Adrenal gland (tissue), 12 donors: Measurements from ENCODE around the gene CASP9. TPM values are rescaled to one million over a fixed set of nuclear protein-coding genes. Genes with fewer than 3 reads are reported as not detected.
A peak's percentile ranks its signal among the peaks of the same experiment; 100 is the strongest.

Experiments
- DNase-seq, 7 donors: peaks; one replicate each; pipeline ENCODE4 v3.0.0-alpha.2; 2019 to 2020
- H3K27ac ChIP-seq, 5 donors: fragments of 200-600 bp; sonication (generic) in 4 of 5; 1 replicate in 3 of 5; 2 replicates in 2 of 5; pipeline versions ENCODE4 v1.5.1 to v1.8.0; 2016 to 2020; ENCODE audit warnings: mild to moderate bottlenecking in 1 of 5
- H3K27me3 ChIP-seq: fragments of 200-600 bp; 2 replicates; pipeline ENCODE4 v1.8.0; 2021
- H3K36me3 ChIP-seq, 2 donors: fragments of 200-600 bp; replicated peaks in 1 of 2; 1 replicate in 1 of 2; 2 replicates in 1 of 2; pipeline versions ENCODE4 v1.5.1 to v1.8.0; 2018 to 2022
- H3K4me1 ChIP-seq, 2 donors: fragments of 200-600 bp; replicated peaks in 1 of 2; 1 replicate in 1 of 2; 2 replicates in 1 of 2; pipeline versions ENCODE4 v1.5.1 to v1.8.0; 2018 to 2021
- H3K4me3 ChIP-seq, 4 donors: fragments of 200-600 bp; sonication (generic) in 3 of 4; one replicate each; pipeline ENCODE4 v1.5.1; 2016 to 2018
- H3K9me3 ChIP-seq, 3 donors: fragments of 200-600 bp; sonication (generic) in 1 of 3; replicated peaks in 1 of 3; 1 replicate in 2 of 3; 2 replicates in 1 of 3; pipeline versions ENCODE4 v1.5.1 to v1.8.0; 2016 to 2021
- CTCF ChIP-seq, 6 experiments: fragments of 450-650 bp in 4 of 6; fragments of 200-600 bp in 2 of 6; sonication (generic) in 1 of 6; IDR thresholded peaks; 1 replicate in 5 of 6; 2 replicates in 1 of 6; pipeline versions ENCODE4 v1.5.1 to v1.8.0; 2016 to 2021; ENCODE audit warnings: antibody characterized with exemption in 6 of 6, mild to moderate bottlenecking in 2 of 6, moderate library complexity in 1 of 6
- POLR2A ChIP-seq, 2 donors: fragments of 450-650 bp; IDR thresholded peaks; one replicate each; pipeline ENCODE4 v1.6.1; 2017; ENCODE audit warnings: antibody characterized with exemption in 2 of 2, mild to moderate bottlenecking in 2 of 2, moderate library complexity in 1 of 2
- WGBS, 4 donors: extraction: QIAGEN DNeasy Blood & Tissue Kit in 2 of 4; methylation state at CpG; one replicate each; pipeline versions ENCODE4 v1.1.5 to v1.1.7; 2013 to 2017; 5-methylcytosine and 5-hydroxymethylcytosine counted together
- intact Hi-C, 2 donors: fragments of 100-400 bp; cut with DNase I; formaldehyde crosslinking; loops; one replicate each; pipeline versions ENCODE4 v1.14.1 to v1.15.0; 2022 to 2023
- polyA plus RNA-seq, 3 donors: library from polyadenylated mRNA; stranded (reverse); fragments of 200-250 nt in 2 of 3; fragments of 350-450 nt in 1 of 3; fragmentation: Illumina TruSeq in 1 of 3; extraction: RNeasy Lipid Tissue Mini Kit (QIAGEN cat#74804) in 1 of 3; gene quantifications; one replicate each; pipeline ENCODE4 v1.2.3, GENCODE V29; 2013 to 2014
- total RNA-seq, 9 donors: library from RNA; depleted of rRNA in 4 of 9; stranded (reverse); fragments of >200 nt in 4 of 9; fragments of 120-200 nt in 1 of 9; fragmentation: NEBNext Ultra II Directional in 1 of 9; extraction: Animal tissue kit (Norgen Biotek cat#: 25700) in 1 of 9; gene quantifications; one replicate each; pipeline versions ENCODE4 v1.1.0 to v1.2.4, GENCODE V29; 2013 to 2023
- donor health status: healthy with polysubstance abuse.
- donor health status: Bipolar disorder and iron deficiency.
- donor health status: DM: yes; HTN: yes; CAD: no.
- donor health status: DM: no; HTN: no; CAD: no.
- donor health status: DM: no; HTN: no; CAD: no.
- donor health status: DM: yes; HTN: yes; CAD: no.

The CASP9 gene
- total and polyA plus RNA-seq, 12 donors = 16.1 to 132 (median 28.3) TPM

- intact Hi-C loops = no loop called here
- peaks cover 0 to 10% of the 10 kb centered on the region in 2 donors for H3K4me1 ChIP-seq
- no peak for TF ChIP-seq POLR2A (IDR thresholded peaks at IDR 0.05)
- TF ChIP-seq CTCF (IDR thresholded peaks at IDR 0.05) = no peak
- peak in 1 of 7 donors; percentile 49 for DNase-seq
- no peak overlapping the region for H3K4me3 ChIP-seq
- H3K9me3 ChIP-seq = no peaks in the 10 kb centered on the region
- H3K36me3 ChIP-seq = peaks cover 0 to 4% of the 10 kb centered on the region in 2 donors
- WGBS, 4 donors = 96 to 98% (median 96%) methylated on average over 8 of the region's 8 CpGs
- no peaks in the 10 kb centered on the region for H3K27me3 ChIP-seq
- H3K27ac ChIP-seq = no peak overlapping the region
These were observed 13.2 kb downstream of the CASP9 start for GRCh38 chr1:15510611-15511405.

DNA sequence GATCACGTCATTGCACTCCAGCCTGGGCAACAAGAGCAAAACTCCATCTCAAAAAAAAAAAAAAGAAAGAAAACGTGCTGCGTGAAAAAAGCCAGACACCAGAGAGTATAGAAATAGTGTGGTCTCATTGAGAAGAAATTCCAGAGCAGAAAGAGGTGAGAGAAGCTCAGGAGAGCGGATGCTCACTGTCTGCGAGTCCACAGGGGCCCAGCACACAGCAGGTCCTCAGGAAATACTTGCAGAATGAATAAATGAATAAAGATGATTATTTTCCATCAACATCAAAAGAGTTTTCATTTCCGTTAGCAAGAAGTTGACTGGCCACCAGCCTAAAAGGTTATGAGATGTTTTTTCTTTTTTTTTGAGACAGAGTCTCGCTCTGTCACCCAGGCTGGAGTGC lies 14.4 kb downstream of the CASP9 start:
- no peaks in the 10 kb centered on the region for H3K9me3 ChIP-seq
- WGBS, 4 donors = 86 to 90% (median 89%) methylated on average over 6 to 7 of the region's 7 CpGs
- no peak for TF ChIP-seq CTCF (IDR thresholded peaks at IDR 0.05)
- no peak for TF ChIP-seq POLR2A (IDR thresholded peaks at IDR 0.05)
- peak in 1 of 7 donors; percentile 11 for DNase-seq
- no peak overlapping the region for H3K4me3 ChIP-seq
- peaks cover 0 to 13% of the 10 kb centered on the region in 2 donors for H3K36me3 ChIP-seq
- H3K4me1 ChIP-seq = no peaks in the 10 kb centered on the region
- no peaks in the 10 kb centered on the region for H3K27me3 ChIP-seq
- no peak overlapping the region for H3K27ac ChIP-seq
- intact Hi-C loops = no loop called here

DNA sequence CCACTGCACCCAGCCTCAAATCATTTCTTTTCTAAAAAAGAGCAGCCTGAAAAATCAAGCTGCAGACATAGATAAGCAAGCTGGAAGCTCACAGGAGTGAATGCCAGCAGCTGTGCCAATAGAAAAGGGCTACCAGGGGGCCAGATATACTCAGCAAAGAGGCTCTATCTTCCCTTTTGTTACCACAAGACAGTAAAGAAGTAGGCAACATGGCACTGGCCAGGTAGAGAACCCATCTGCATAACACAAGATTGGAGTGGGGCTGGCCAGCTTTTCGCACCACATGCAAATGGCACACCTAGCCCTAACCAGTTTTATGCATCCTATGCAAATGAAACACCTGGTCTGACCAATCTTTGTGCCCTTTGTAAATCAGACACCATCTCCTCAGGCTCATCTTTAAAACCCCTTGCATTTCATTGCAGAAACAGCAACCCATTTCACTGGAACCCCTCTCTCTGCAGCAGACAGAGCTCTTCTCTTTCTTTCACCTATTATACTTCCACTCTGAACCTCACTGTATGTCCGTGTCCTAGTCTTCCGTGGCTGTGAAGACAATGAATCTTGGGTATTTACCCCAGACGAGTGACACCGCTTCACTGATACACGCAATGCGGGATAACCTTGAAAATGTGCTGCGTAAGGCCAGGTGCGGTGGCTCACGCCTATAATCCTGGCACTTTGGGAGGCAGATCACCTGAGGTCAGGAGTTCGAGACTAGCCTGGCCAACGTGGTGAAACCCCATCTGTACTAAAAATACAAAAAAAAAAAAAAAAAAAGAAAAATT lies 15.1 kb downstream of the CASP9 start:
- TF ChIP-seq POLR2A (IDR thresholded peaks at IDR 0.05) (no peak), CTCF (IDR thresholded peaks at IDR 0.05) (no peak)
- peak in 1 of 7 donors; percentile 44 for DNase-seq
- Histone ChIP-seq H3K9me3 (no peaks in the 10 kb centered on the region), H3K36me3 (peaks cover 0 to 13% of the 10 kb centered on the region in 2 donors), H3K4me3 (no peak overlapping the region), H3K27me3 (no peaks in the 10 kb centered on the region), H3K4me1 (no peaks in the 10 kb centered on the region), H3K27ac (no peak overlapping the region)
- intact Hi-C loops = no loop called here
- WGBS, 4 donors = 87 to 93% (median 92%) methylated on average over 12 of the region's 12 CpGs

GRCh38 chr1:15507278-15507677 lies 16.7 kb downstream of the CASP9 start:
- DNase-seq = no peak
- Histone ChIP-seq H3K27me3 (no peaks in the 10 kb centered on the region), H3K9me3 (no peaks in the 10 kb centered on the region), H3K27ac (no peak overlapping the region), H3K36me3 (peaks cover 0 to 19% of the 10 kb centered on the region in 2 donors), H3K4me3 (no peak overlapping the region), H3K4me1 (no peaks in the 10 kb centered on the region)
- 80 to 97% (median 92%) methylated on average over 4 to 5 of the region's 5 CpGs for WGBS, 4 donors
- intact Hi-C loops = no loop called here
- TF ChIP-seq POLR2A (IDR thresholded peaks at IDR 0.05) = no peak
- TF ChIP-seq CTCF (IDR thresholded peaks at IDR 0.05) = no peak
